Lung (tissue), 12 donors: ENCODE results near the gene KCNAB2. TPM values are rescaled to one million over a fixed set of nuclear protein-coding genes. Genes with fewer than 3 reads are reported as not detected.

ENCODE experiments used
- ATAC-seq: fragments of 200-7000 bp; cut with Tn5 transposase; one replicate; pipeline ENCODE4 v1.9.1; 2020; ENCODE audit warnings: moderate number of reproducible peaks; ENCODE audit not compliant: insufficient read depth, low FRiP score
- DNase-seq, 3 donors: peaks; one replicate each; pipeline ENCODE4 v3.0.0-alpha.2; 2013 to 2017
- H3K27ac ChIP-seq, 2 donors: one replicate each; pipeline ENCODE4 v1.5.1; 2013; ENCODE audit warnings: mild to moderate bottlenecking in 2 of 2, moderate library complexity in 2 of 2, control low read depth in 1 of 2, inconsistent platforms in 1 of 2, low read depth in 1 of 2, low read length in 1 of 2
- H3K27me3 ChIP-seq, 3 donors: one replicate each; pipeline ENCODE4 v1.5.1; 2013; ENCODE audit warnings: low read length in 2 of 3; ENCODE audit not compliant: control insufficient read depth in 3 of 3, insufficient read depth in 3 of 3
- H3K36me3 ChIP-seq, 4 donors: one replicate each; pipeline ENCODE4 v1.5.1; 2013; ENCODE audit warnings: low read length in 4 of 4, mild to moderate bottlenecking in 1 of 4, moderate library complexity in 1 of 4; ENCODE audit not compliant: control insufficient read depth in 4 of 4, insufficient read depth in 4 of 4
- H3K4me1 ChIP-seq, 5 donors: one replicate each; pipeline ENCODE4 v1.5.1; 2013; ENCODE audit warnings: low read length in 5 of 5, mild to moderate bottlenecking in 2 of 5, moderate library complexity in 1 of 5; ENCODE audit not compliant: control insufficient read depth in 5 of 5, insufficient read depth in 5 of 5
- H3K4me3 ChIP-seq: one replicate; pipeline ENCODE4 v1.5.1; 2013; ENCODE audit warnings: mild to moderate bottlenecking, control low read depth, moderate library complexity
- H3K9ac ChIP-seq, 2 donors: one replicate each; pipeline ENCODE4 v1.5.1; 2013; ENCODE audit warnings: low read length in 2 of 2, control low read depth in 1 of 2; ENCODE audit not compliant: insufficient read depth in 1 of 2
- H3K9me3 ChIP-seq, 4 donors: one replicate each; pipeline ENCODE4 v1.5.1; 2013; ENCODE audit warnings: low read length in 3 of 4, mild to moderate bottlenecking in 1 of 4, moderate library complexity in 1 of 4; ENCODE audit not compliant: control insufficient read depth in 4 of 4, insufficient read depth in 3 of 4
- WGBS, 2 donors: extraction: QIAGEN DNeasy Blood & Tissue Kit; methylation state at CpG; one replicate each; pipeline ENCODE4 v1.1.7; 2013; 5-methylcytosine and 5-hydroxymethylcytosine counted together
- polyA plus RNA-seq, 2 donors: library from polyadenylated mRNA; stranded (reverse); fragments of 200-250 nt; gene quantifications; one replicate each; pipeline ENCODE4 v1.2.1, GENCODE V29; 2013
- total RNA-seq, 2 donors: library from RNA; depleted of rRNA in 1 of 2; stranded (reverse); fragments of >200 nt in 1 of 2; gene quantifications; one replicate each; pipeline ENCODE4 v1.2.1, GENCODE V29; 2014 to 2021
- TF ChIP-seq, protein P1 (sequence below): IDR thresholded peaks from 2 replicates; pipeline ENCODE4 v1.5.1; 2012; ENCODE audit warnings: mild to moderate bottlenecking; ENCODE audit errors: control extremely low read depth, extremely low read depth
- donor health status: control.
- donor health status: control.
- donor health status: Bipolar disorder and iron deficiency.
- donor health status: healthy.
- donor health status: DM: yes; HTN: yes; CAD: no.

The KCNAB2 gene
- total and polyA plus RNA-seq, 4 donors: 13.7 to 86.4 (median 45.5) TPM

DNA sequence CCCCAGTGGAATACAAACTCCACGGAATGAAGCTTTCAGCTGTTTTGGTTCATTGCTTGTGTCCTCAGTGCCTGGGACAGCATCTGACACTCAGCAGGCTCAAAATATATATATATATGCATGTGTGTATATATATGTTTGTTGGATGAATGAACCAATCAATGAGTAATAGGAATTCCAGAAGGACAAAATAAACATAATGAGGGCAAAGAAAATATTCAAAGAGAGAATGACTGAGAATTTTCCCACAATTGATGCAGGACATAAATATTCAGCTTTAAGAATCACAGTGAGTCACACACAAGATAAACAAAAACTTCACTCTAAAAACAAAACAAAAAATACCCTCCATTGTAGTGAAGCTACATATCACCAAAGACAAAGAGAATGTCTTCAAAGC is 70.4 kb downstream of the KCNAB2 start:
- ATAC-seq: no peak
- Histone ChIP-seq H3K27ac (no peak overlapping the region), H3K4me1 (no peaks in the 10 kb centered on the region), H3K27me3 (no peaks in the 10 kb centered on the region), H3K9me3 (peaks cover 0 to 6% (median 0%) of the 10 kb centered on the region in 4 donors), H3K4me3 (no peak overlapping the region), H3K36me3 (no peaks in the 10 kb centered on the region), H3K9ac (no peak overlapping the region)
- TF ChIP-seq, protein P1, sequence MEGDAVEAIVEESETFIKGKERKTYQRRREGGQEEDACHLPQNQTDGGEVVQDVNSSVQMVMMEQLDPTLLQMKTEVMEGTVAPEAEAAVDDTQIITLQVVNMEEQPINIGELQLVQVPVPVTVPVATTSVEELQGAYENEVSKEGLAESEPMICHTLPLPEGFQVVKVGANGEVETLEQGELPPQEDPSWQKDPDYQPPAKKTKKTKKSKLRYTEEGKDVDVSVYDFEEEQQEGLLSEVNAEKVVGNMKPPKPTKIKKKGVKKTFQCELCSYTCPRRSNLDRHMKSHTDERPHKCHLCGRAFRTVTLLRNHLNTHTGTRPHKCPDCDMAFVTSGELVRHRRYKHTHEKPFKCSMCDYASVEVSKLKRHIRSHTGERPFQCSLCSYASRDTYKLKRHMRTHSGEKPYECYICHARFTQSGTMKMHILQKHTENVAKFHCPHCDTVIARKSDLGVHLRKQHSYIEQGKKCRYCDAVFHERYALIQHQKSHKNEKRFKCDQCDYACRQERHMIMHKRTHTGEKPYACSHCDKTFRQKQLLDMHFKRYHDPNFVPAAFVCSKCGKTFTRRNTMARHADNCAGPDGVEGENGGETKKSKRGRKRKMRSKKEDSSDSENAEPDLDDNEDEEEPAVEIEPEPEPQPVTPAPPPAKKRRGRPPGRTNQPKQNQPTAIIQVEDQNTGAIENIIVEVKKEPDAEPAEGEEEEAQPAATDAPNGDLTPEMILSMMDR: no peak
- WGBS, 2 donors: 72 to 91% methylated on average over 1 of the region's 1 CpG
- no peak for DNase-seq

DNA sequence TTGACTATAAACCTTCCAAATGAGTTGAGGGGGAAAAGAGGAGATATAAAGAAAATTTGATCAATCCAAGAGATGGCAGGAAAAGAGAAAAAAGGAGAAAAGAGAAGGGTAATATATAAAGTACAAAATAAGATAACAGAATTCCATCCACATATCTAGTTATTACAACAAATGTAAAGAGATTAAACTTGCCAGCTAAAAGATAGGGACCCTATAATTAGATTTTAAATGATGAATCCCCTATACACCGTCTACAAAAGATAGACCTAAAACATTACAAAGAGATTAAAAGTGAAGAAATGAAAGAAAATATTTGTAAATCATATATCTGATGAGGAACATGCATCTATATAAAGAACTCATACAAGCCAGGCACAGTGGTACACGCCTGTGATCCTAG is 71.4 kb downstream of the KCNAB2 start:
- WGBS, 2 donors: 90 to 95% methylated on average over 2 of the region's 2 CpGs
- H3K9me3 ChIP-seq: peaks cover 0 to 6% (median 0%) of the 10 kb centered on the region in 4 donors
- H3K4me1 ChIP-seq: no peaks in the 10 kb centered on the region
- no peak overlapping the region for H3K4me3 ChIP-seq
- DNase-seq: no peak
- TF ChIP-seq, protein P1: no peak
- no peaks in the 10 kb centered on the region for H3K27me3 ChIP-seq
- ATAC-seq: no peak
- no peaks in the 10 kb centered on the region for H3K36me3 ChIP-seq
- H3K27ac ChIP-seq: no peak overlapping the region
- H3K9ac ChIP-seq: no peak overlapping the region

DNA sequence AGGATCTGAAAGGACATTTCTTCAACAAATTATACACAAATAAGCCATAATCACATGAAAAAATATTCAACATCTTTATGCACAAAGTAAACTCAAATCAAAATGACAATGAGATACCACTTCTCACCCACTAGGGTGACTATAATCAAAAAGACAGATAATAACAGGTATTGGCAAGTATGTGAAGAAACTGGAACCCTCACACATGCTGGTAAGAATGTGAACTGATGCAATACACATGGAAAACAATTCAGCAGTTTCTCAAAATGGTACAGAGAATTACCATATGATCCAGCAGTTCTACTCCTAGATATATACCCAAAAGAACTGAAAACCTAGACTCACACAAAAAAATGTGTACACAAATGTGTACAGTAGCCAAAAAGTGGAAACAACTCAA is 71.9 kb downstream of the KCNAB2 start:
- no peak for ATAC-seq
- TF ChIP-seq, protein P1: no peak
- no peaks in the 10 kb centered on the region for H3K27me3 ChIP-seq

DNA sequence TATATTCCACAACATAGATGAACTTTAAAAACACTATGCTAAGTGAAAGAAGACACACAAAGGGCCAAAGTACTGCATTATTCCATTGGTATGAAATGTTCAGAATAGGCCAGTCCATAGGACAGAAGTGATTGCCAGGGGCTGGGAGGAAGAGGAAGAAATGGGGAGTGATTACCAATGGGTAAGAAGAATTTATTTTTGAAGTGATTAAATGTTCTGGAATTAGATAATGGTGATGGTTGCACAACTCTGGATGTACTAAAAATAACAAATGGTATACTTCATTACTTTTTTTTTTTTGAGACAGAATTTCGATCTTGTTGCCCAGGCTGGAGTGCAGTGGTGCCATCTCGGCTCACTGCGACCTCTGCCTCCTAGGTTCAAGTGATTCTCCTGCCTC is 72.7 kb downstream of the KCNAB2 start:
- Histone ChIP-seq H3K9ac (no peak overlapping the region), H3K4me1 (no peaks in the 10 kb centered on the region), H3K36me3 (no peaks in the 10 kb centered on the region), H3K9me3 (peaks cover 0 to 6% (median 0%) of the 10 kb centered on the region in 4 donors), H3K4me3 (no peak overlapping the region), H3K27ac (no peak overlapping the region), H3K27me3 (no peaks in the 10 kb centered on the region)
- 66 to 80% methylated on average over 3 of the region's 3 CpGs for WGBS, 2 donors
- ATAC-seq (no peak), DNase-seq (no peak)
- TF ChIP-seq, protein P1: no peak

More for the DNA sequence above, 71.9 kb downstream of the KCNAB2 start:
- DNase-seq: no peak
- peaks cover 0 to 6% (median 0%) of the 10 kb centered on the region in 4 donors for H3K9me3 ChIP-seq
- H3K4me3 ChIP-seq: no peak overlapping the region
- H3K36me3 ChIP-seq: no peaks in the 10 kb centered on the region
- H3K4me1 ChIP-seq: no peaks in the 10 kb centered on the region
- no peak overlapping the region for H3K27ac ChIP-seq
- H3K9ac ChIP-seq: no peak overlapping the region
